Measurements from ENCODE around the gene HTR3A. TPM values are rescaled to one million over a fixed set of nuclear protein-coding genes. Genes with fewer than 3 reads are reported as not detected.

The HTR3A gene
- total RNA-seq, 1 donor from 2014 or later, result 15.6 TPM

GRCh38 chr11:114027926-114028325 is 53.0 kb downstream of the HTR3A start:
- H3K27ac Mint-ChIP-seq, result no peak overlapping the region
- no peaks in the 10 kb centered on the region for H3K36me3 Mint-ChIP-seq (ENCODE audit: low read depth)
- peaks cover 13% of the 10 kb centered on the region for H3K27me3 Mint-ChIP-seq
- no peak for TF ChIP-seq CTCF (IDR thresholded peaks at IDR 0.05)
- ChIA-PET POLR2A (interaction anchor here (0.9 kb wide), 1 partner anchor 50 kb away, joined by 3 read pairs; no protein-coding TSS in a partner anchor), CTCF (interaction anchor here (5.2 kb wide), 1 partner anchor 233 kb away, joined by 25 read pairs; no protein-coding TSS in a partner anchor)
- no peak overlapping the region for H3K4me3 Mint-ChIP-seq
- H3K9me3 Mint-ChIP-seq, result no peaks in the 10 kb centered on the region
- ATAC-seq (ENCODE audit: low read depth) (no peak), DNase-seq (no peak)
- peaks cover 3% of the 10 kb centered on the region for H3K4me1 Mint-ChIP-seq
- intact Hi-C loops (cut with micrococcal nuclease), result no loop called here

GRCh38 chr11:114031246-114031966 is 56.5 kb downstream of the HTR3A start:
- TF ChIP-seq CTCF (IDR thresholded peaks at IDR 0.05), result no peak
- DNase-seq, result no peak
- no peak for ATAC-seq (ENCODE audit: low read depth)
- intact Hi-C loops (cut with micrococcal nuclease), result no loop called here
- H3K27ac Mint-ChIP-seq, result no peak overlapping the region
- H3K36me3 Mint-ChIP-seq (ENCODE audit: low read depth), result no peaks in the 10 kb centered on the region
- H3K27me3 Mint-ChIP-seq, result peaks cover 23% of the 10 kb centered on the region
- peaks cover 3% of the 10 kb centered on the region for H3K4me1 Mint-ChIP-seq
- POLR2A ChIA-PET, result no interaction called here
- no peak overlapping the region for H3K4me3 Mint-ChIP-seq
- CTCF ChIA-PET, result no interaction called here
- H3K9me3 Mint-ChIP-seq, result no peaks in the 10 kb centered on the region

- H3K4me3 Mint-ChIP-seq, result no peak overlapping the region
- intact Hi-C loops (cut with micrococcal nuclease), result no loop called here
- ATAC-seq (ENCODE audit: low read depth) (no peak), DNase-seq (no peak)
- H3K27me3 Mint-ChIP-seq, result peaks cover 26% of the 10 kb centered on the region
- no peak overlapping the region for H3K27ac Mint-ChIP-seq
- TF ChIP-seq CTCF (IDR thresholded peaks at IDR 0.05), result no peak
- H3K36me3 Mint-ChIP-seq (ENCODE audit: low read depth), result no peaks in the 10 kb centered on the region
- CTCF ChIA-PET, result no interaction called here
- POLR2A ChIA-PET, result no interaction called here
- peaks cover 3% of the 10 kb centered on the region for H3K4me1 Mint-ChIP-seq
- no peaks in the 10 kb centered on the region for H3K9me3 Mint-ChIP-seq
These were observed 57.0 kb downstream of the HTR3A start for GRCh38 chr11:114031967-114032320.

- no peak for DNase-seq
- TF ChIP-seq CTCF (IDR thresholded peaks at IDR 0.05), result no peak
- Mint-ChIP-seq H3K27me3 (peaks cover 23% of the 10 kb centered on the region), H3K4me1 (peaks cover 3% of the 10 kb centered on the region), H3K9me3 (no peaks in the 10 kb centered on the region), H3K27ac (no peak overlapping the region), H3K4me3 (no peak overlapping the region), H3K36me3 (ENCODE audit: low read depth) (no peaks in the 10 kb centered on the region)
- intact Hi-C loops (cut with micrococcal nuclease), result no loop called here
- ChIA-PET POLR2A (no interaction called here), CTCF (interaction anchor here (1.4 to 7.4 kb wide), 2 partner anchors 39 to 229 kb away, joined by 3 to 118 read pairs; no protein-coding TSS in a partner anchor)
- no peak for ATAC-seq (ENCODE audit: low read depth)
These were observed 58.2 kb downstream of the HTR3A start for GRCh38 chr11:114033066-114033465.

GRCh38 chr11:114033572-114033971 is 58.7 kb downstream of the HTR3A start:
- no peak for TF ChIP-seq CTCF (IDR thresholded peaks at IDR 0.05)
- no peak for DNase-seq
- POLR2A ChIA-PET, result no interaction called here
- Mint-ChIP-seq H3K9me3 (no peaks in the 10 kb centered on the region), H3K27me3 (peaks cover 23% of the 10 kb centered on the region), H3K4me1 (peaks cover 3% of the 10 kb centered on the region), H3K27ac (no peak overlapping the region), H3K36me3 (ENCODE audit: low read depth) (no peaks in the 10 kb centered on the region), H3K4me3 (no peak overlapping the region)
- no peak for ATAC-seq (ENCODE audit: low read depth)
- CTCF ChIA-PET, result interaction anchor here (1.4 to 7.4 kb wide), 2 partner anchors 40 to 228 kb away, joined by 3 to 118 read pairs; no protein-coding TSS in a partner anchor
- intact Hi-C loops (cut with micrococcal nuclease), result no loop called here
